HCT116 (cell line): ENCODE data around the gene TTC39C. TPM values are rescaled to one million over a fixed set of nuclear protein-coding genes. Genes with fewer than 3 reads are reported as not detected.

Source experiments
- ATAC-seq: fragments of 200-7000 bp; cut with Tn5 transposase; 2 replicates; pipeline ENCODE4 v1.9.1; 2020; ENCODE audit warnings: mild to moderate bottlenecking, moderate library complexity
- BruUV-seq: library from RNA; stranded (reverse); fragments of 400-500 nt; replicated peaks from 2 replicates; lab custom pipeline; 2021; lab: Mats Ljungman, UMichigan
- CTCF ChIA-PET: fragments of 300-600 bp; sonication (Branson Sonifier 250); formaldehyde crosslinking; loops from one replicate; lab custom pipeline; 2021; ENCODE audit warnings: antibody characterized with exemption; lab: Charles Lee
- POLR2A ChIA-PET: fragments of 300-600, 350-600 bp; sonication (Branson Sonifier 250); formaldehyde crosslinking; loops from one replicate; lab custom pipeline; 2021; ENCODE audit warnings: antibody characterized with exemption; lab: Charles Lee
- RAD21 ChIA-PET, 2 experiments: fragments of 300-600 bp; sonication (Branson Sonifier 250); formaldehyde crosslinking; loops; one replicate each; lab custom pipeline; 2023; ENCODE audit warnings: low total read pairs in 2 of 2; ENCODE audit not compliant: uncharacterized antibody in 2 of 2, unreplicated experiment in 2 of 2, low non-redundant PET in 1 of 2; lab: Charles Lee
- DNase-seq: peaks from one replicate; pipeline ENCODE4 v3.0.0-alpha.2; 2010; ENCODE audit warnings: low read depth, low spot score
- H2AFZ ChIP-seq: fragments of 200-600 bp; shearing (Covaris generic), sonication (generic); 2 replicates; pipeline ENCODE4 v1.6.1; 2017; ENCODE audit warnings: low read depth, mixed run types, mixed read lengths, antibody characterized with exemption, low read length; ENCODE audit not compliant: poor library complexity, severe bottlenecking
- H3K27ac ChIP-seq: 2 replicates; pipeline ENCODE4 v1.5.1; 2012; ENCODE audit warnings: low read depth, low read length
- H3K27me3 ChIP-seq: fragments of 200-600 bp; sonication (generic); 2 replicates; pipeline ENCODE4 v1.6.1; 2016; ENCODE audit warnings: mixed run types, low read length, mixed read lengths; ENCODE audit not compliant: insufficient read depth
- H3K36me3 ChIP-seq, 2 experiments: fragments of 200-500 bp in 1 of 2; fragments of 200-600 bp in 1 of 2; sonication (Bioruptor generic) in 1 of 2; sonication (generic) in 1 of 2; 2 replicates each; pipeline versions ENCODE4 v1.5.1 to v1.6.1; 2014 to 2016; ENCODE audit warnings: low read length in 2 of 2, inconsistent platforms in 1 of 2, mixed read lengths in 1 of 2, mixed run types in 1 of 2; ENCODE audit not compliant: insufficient read depth in 2 of 2, control insufficient read depth in 1 of 2
- H3K4me1 ChIP-seq, 2 experiments: fragments of 200-600 bp in 1 of 2; sonication (generic) in 1 of 2; 2 replicates each; pipeline versions ENCODE4 v1.5.1 to v1.6.1; 2012 to 2017; ENCODE audit warnings: low read length in 2 of 2, inconsistent platforms in 1 of 2, mild to moderate bottlenecking in 1 of 2, mixed read lengths in 1 of 2, mixed run types in 1 of 2, moderate library complexity in 1 of 2; ENCODE audit not compliant: insufficient read depth in 2 of 2, control insufficient read depth in 1 of 2
- H3K4me2 ChIP-seq: fragments of 200-600 bp; sonication (generic); 2 replicates; pipeline ENCODE4 v1.6.1; 2017; ENCODE audit warnings: mixed run types, low read length, mixed read lengths
- H3K4me3 ChIP-seq, 2 experiments: fragments of 200-600 bp in 1 of 2; sonication (generic) in 1 of 2; replicated peaks in 1 of 2; 2 replicates each; pipeline ENCODE4 v1.5.1; 2011 to 2016; ENCODE audit warnings: low read length in 2 of 2, control low read depth in 1 of 2, low read depth in 1 of 2, mild to moderate bottlenecking in 1 of 2, mixed read lengths in 1 of 2, mixed run types in 1 of 2
- H3K79me2 ChIP-seq: fragments of 200-600 bp; sonication (generic); 2 replicates; pipeline ENCODE4 v1.6.1; 2017; ENCODE audit warnings: mild to moderate bottlenecking, mixed run types, low read length, moderate library complexity, mixed read lengths; ENCODE audit not compliant: insufficient read depth
- H3K9ac ChIP-seq: fragments of 200-600 bp; sonication (generic); 2 replicates; pipeline ENCODE4 v1.6.1; 2016; ENCODE audit warnings: low read length, mixed read lengths
- H3K9me2 ChIP-seq: fragments of 200-600 bp; sonication (generic), shearing (Covaris generic); 2 replicates; pipeline ENCODE4 v1.6.1; 2017; ENCODE audit warnings: mixed run types, mild to moderate bottlenecking, moderate library complexity; ENCODE audit not compliant: insufficient read depth
- H3K9me3 ChIP-seq, 2 experiments: fragments of 200-500 bp in 1 of 2; fragments of 200-600 bp in 1 of 2; sonication (Bioruptor generic) in 1 of 2; sonication (generic) in 1 of 2; 2 replicates each; pipeline ENCODE4 v1.6.1; 2014 to 2017; ENCODE audit warnings: low read length in 2 of 2, mixed read lengths in 2 of 2, inconsistent platforms in 1 of 2, low read depth in 1 of 2, mild to moderate bottlenecking in 1 of 2, mixed run types in 1 of 2, moderate library complexity in 1 of 2; ENCODE audit not compliant: control insufficient read depth in 1 of 2, insufficient read depth in 1 of 2
- H4K20me1 ChIP-seq: fragments of 200-600 bp; sonication (generic), shearing (Covaris generic); 2 replicates; pipeline ENCODE4 v1.6.1; 2017; ENCODE audit warnings: mixed run types, mild to moderate bottlenecking, moderate library complexity; ENCODE audit not compliant: insufficient read depth
- ATF3 ChIP-seq: IDR thresholded peaks from 2 replicates; pipeline ENCODE4 v1.6.1; 2012
- CBX3 ChIP-seq: IDR thresholded peaks from 2 replicates; pipeline ENCODE4 v1.6.1; 2012; ENCODE audit warnings: low read depth
- CEBPB ChIP-seq: IDR thresholded peaks from 2 replicates; pipeline ENCODE4 v1.6.1; 2012; ENCODE audit warnings: low read depth
- CTCF ChIP-seq, 3 experiments: fragments of 200-600 bp in 1 of 3; sonication (generic) in 1 of 3; IDR thresholded peaks in 2 of 3; conservative IDR thresholded peaks in 1 of 3; 2 replicates each; pipeline ENCODE4 v1.5.1; 2012 to 2017; ENCODE audit warnings: low read depth in 2 of 3, low read length in 2 of 3, antibody characterized with exemption in 1 of 3, borderline replicate concordance in 1 of 3, control low read depth in 1 of 3, mild to moderate bottlenecking in 1 of 3, mixed read lengths in 1 of 3, mixed run types in 1 of 3, moderate library complexity in 1 of 3; ENCODE audit not compliant: insufficient read depth in 1 of 3
- ELF1 ChIP-seq: IDR thresholded peaks from 2 replicates; pipeline ENCODE4 v1.6.1; 2012; ENCODE audit warnings: low read depth, borderline replicate concordance
- FOSL1 ChIP-seq: IDR thresholded peaks from 2 replicates; pipeline ENCODE4 v1.6.1; 2012; ENCODE audit warnings: low read depth
- JUND ChIP-seq: IDR thresholded peaks from 2 replicates; pipeline ENCODE4 v1.6.1; 2012
- MAX ChIP-seq: IDR thresholded peaks from 2 replicates; pipeline ENCODE4 v1.6.1; 2012
- POLR2AphosphoS5 ChIP-seq: IDR thresholded peaks from 2 replicates; pipeline ENCODE4 v1.6.1; 2011; ENCODE audit warnings: mild to moderate bottlenecking, low read depth, low read length, moderate library complexity
- RAD21 ChIP-seq: IDR thresholded peaks from 2 replicates; pipeline ENCODE4 v1.6.1; 2012; ENCODE audit warnings: low read depth, mild to moderate bottlenecking
- SIN3A ChIP-seq: IDR thresholded peaks from 2 replicates; pipeline ENCODE4 v1.6.1; 2012; ENCODE audit warnings: low read depth
- SP1 ChIP-seq: IDR thresholded peaks from 2 replicates; pipeline ENCODE4 v1.6.1; 2012; ENCODE audit warnings: low read depth
- SRF ChIP-seq: IDR thresholded peaks from 2 replicates; pipeline ENCODE4 v1.6.1; 2012; ENCODE audit warnings: low read depth
- TCF7L2 ChIP-seq: IDR thresholded peaks from 2 replicates; pipeline ENCODE4 v1.7.0; 2011; ENCODE audit warnings: borderline replicate concordance, inconsistent platforms; ENCODE audit not compliant: insufficient read depth, insufficient read length; ENCODE audit errors: extremely low read depth
- ZBTB33 ChIP-seq: IDR thresholded peaks from 2 replicates; pipeline ENCODE4 v1.6.1; 2011; ENCODE audit warnings: mild to moderate bottlenecking, low read length, moderate library complexity; ENCODE audit not compliant: insufficient replicate concordance; ENCODE audit errors: extremely low read depth
- intact Hi-C: fragments of 100-400 bp; cut with micrococcal nuclease; formaldehyde crosslinking; loops from 2 replicates; pipeline ENCODE4 v1.10.0; 2022
- total RNA-seq: library from RNA; stranded (reverse); gene quantifications from one replicate; pipeline ENCODE4 v1.2.1, GENCODE V29; 2021; ENCODE audit not compliant: unreplicated experiment

Gene TTC39C
- total RNA-seq, 1 experiment from 2014 or later, result 24.8 TPM

- intact Hi-C loops, result loop anchor here (5.0 to 10.0 kb wide), 4 partner anchors 36 to 618 kb away; partner anchors contain the start of gene TTC39C
- TF ChIP-seq SRF, result 0 out of 2 replicates have a peak, but pooled peaks have one; percentile 23
- TF ChIP-seq FOSL1, result peak; percentile 96
- TF ChIP-seq SP1, result peak; percentile 88
- peak; percentile 41; the same call in 1 of the 2 replicates for TF ChIP-seq CEBPB
- TF ChIP-seq POLR2AphosphoS5, result peak; percentile 58
- TF ChIP-seq CBX3, result peak; percentile 78
- TF ChIP-seq ATF3, result no peak
- no peak for TF ChIP-seq ELF1
- TF ChIP-seq SIN3A, result peak; percentile 62; the same call in 1 of the 2 replicates
- 0 out of 2 replicates have a peak, but pooled peaks have one; percentile 4 for TF ChIP-seq RAD21
- TF ChIP-seq CTCF (IDR thresholded peaks at IDR 0.05 in 2 of 3, conservative IDR thresholded peaks at IDR 0.05 in 1 of 3; ENCODE audit: borderline replicate concordance in 1 of 3, insufficient read depth in 1 of 3, low read depth in 2 of 3, low read length in 2 of 3), result no peak
- peak; percentile 97 for TF ChIP-seq JUND
- TF ChIP-seq ZBTB33, result no peak
- peak; percentile 54 for TF ChIP-seq TCF7L2
- peak; percentile 51; the same call in 1 of the 2 replicates for TF ChIP-seq MAX
- TF ChIP-seq, all 23 proteins: peak for 11
- Histone ChIP-seq H3K4me2 (peak overlapping the region; percentile 79), H3K4me1 (peaks cover 18 to 22% of the 10 kb centered on the region in 2 experiments), H3K27me3 (no peaks in the 10 kb centered on the region), H2AFZ (no peak overlapping the region), H3K9me3 (no peaks in the 10 kb centered on the region), H4K20me1 (no peaks in the 10 kb centered on the region), H3K9me2 (no peaks in the 10 kb centered on the region), H3K79me2 (no peaks in the 10 kb centered on the region), H3K36me3 (no peaks in the 10 kb centered on the region), H3K4me3 (peak overlapping the region in 1 of 2 experiments; percentile 44; a peak in 2 of 4 replicates), H3K27ac (peak overlapping the region; percentile 51), H3K9ac (peak overlapping the region; percentile 44)
- POLR2A ChIA-PET, result no interaction called here
- RAD21 ChIA-PET, result interaction anchor here in 1 of 2 experiments (0.6 kb wide), 1 partner anchor 31 kb away, joined by 7 read pairs; no protein-coding TSS in a partner anchor
- no TSS peak for BruUV-seq
- DNase-seq (peak; percentile 90), ATAC-seq (peak; percentile 94)
- CTCF ChIA-PET, result interaction anchor here (1.7 kb wide), 1 partner anchor 99 kb away, joined by 4 read pairs; the partner anchor contains the start of gene TTC39C
Observed at GRCh38 chr18:24112874-24113615, 98.5 kb downstream of the TTC39C start.
